Activated T-cell treated with anti-CD3 and anti-CD28 coated beads, Interleukin-2, amount 50 U/mL, for 24 hours (primary cell): ENCODE measurements around the gene CDH12.
"Not testable (repeated sequence)": the region's sequence is repeated elsewhere in the genome, so short reads cannot be mapped to it uniquely, and the experiment has no call there.

ENCODE experiments used
- DNase-seq: peaks from one replicate; pipeline ENCODE4 v3.0.0-alpha.2; 2020
- H3K27ac Mint-ChIP-seq: 2 replicates; pipeline ENCODE4 v1.8.0; 2020; ENCODE audit warnings: mild to moderate bottlenecking, mixed read lengths
- H3K27me3 Mint-ChIP-seq: 2 replicates; pipeline ENCODE4 v1.8.0; 2020; ENCODE audit warnings: mixed read lengths
- H3K36me3 Mint-ChIP-seq: 2 replicates; pipeline ENCODE4 v1.8.0; 2020; ENCODE audit warnings: low read depth, mixed read lengths
- H3K4me1 Mint-ChIP-seq: 2 replicates; pipeline ENCODE4 v1.8.0; 2020; ENCODE audit warnings: low read depth, mixed read lengths
- H3K4me3 Mint-ChIP-seq: 2 replicates; pipeline ENCODE4 v1.8.0; 2020; ENCODE audit warnings: mild to moderate bottlenecking, moderate library complexity, mixed read lengths
- H3K9me3 Mint-ChIP-seq: 2 replicates; pipeline ENCODE4 v1.8.0; 2020; ENCODE audit warnings: mixed read lengths

Gene CDH12

GRCh38 chr5:22164910-22165748 is 688.0 kb downstream of the CDH12 start:
- not testable (repeated sequence) for H3K36me3 Mint-ChIP-seq, DNase-seq, H3K4me3 Mint-ChIP-seq, H3K27me3 Mint-ChIP-seq, H3K27ac Mint-ChIP-seq, H3K4me1 Mint-ChIP-seq
- peaks cover 14% of the 10 kb centered on the region for H3K9me3 Mint-ChIP-seq

GRCh38 chr5:22156953-22157352 is 696.2 kb downstream of the CDH12 start:
- not testable (repeated sequence) for DNase-seq

GRCh38 chr5:22154779-22155178 is 698.4 kb downstream of the CDH12 start:
- not testable (repeated sequence) for H3K4me3 Mint-ChIP-seq, H3K4me1 Mint-ChIP-seq, H3K27me3 Mint-ChIP-seq, H3K36me3 Mint-ChIP-seq, DNase-seq, H3K27ac Mint-ChIP-seq, H3K9me3 Mint-ChIP-seq

More at GRCh38 chr5:22156953-22157352, 696.2 kb downstream of the CDH12 start:
- not testable (repeated sequence) for H3K27me3 Mint-ChIP-seq, H3K9me3 Mint-ChIP-seq, H3K4me3 Mint-ChIP-seq, H3K4me1 Mint-ChIP-seq, H3K27ac Mint-ChIP-seq, H3K36me3 Mint-ChIP-seq

DNA sequence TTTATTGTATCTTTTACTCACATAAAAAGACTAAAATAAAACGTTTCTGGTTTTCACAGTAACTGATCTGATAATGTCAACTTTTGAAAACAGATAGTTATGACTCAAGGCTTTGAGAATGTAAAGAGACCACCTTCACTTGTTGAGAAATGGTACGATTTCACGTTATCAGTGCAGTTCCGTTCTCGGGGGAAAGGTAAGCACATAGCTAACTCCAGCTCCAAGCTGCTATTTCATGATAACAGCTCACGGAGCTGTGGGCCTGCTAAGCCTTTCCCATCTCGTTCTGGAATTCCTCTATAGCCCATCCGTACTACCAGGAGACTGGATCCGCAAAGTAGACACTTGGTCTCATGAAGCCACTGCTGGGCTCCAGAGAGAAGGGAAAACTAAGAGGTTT is 701.3 kb downstream of the CDH12 start:
- not testable (repeated sequence) for H3K4me3 Mint-ChIP-seq, H3K36me3 Mint-ChIP-seq, H3K4me1 Mint-ChIP-seq, H3K27ac Mint-ChIP-seq, H3K27me3 Mint-ChIP-seq, H3K9me3 Mint-ChIP-seq, DNase-seq

GRCh38 chr5:22140418-22140817 is 712.7 kb downstream of the CDH12 start:
- not testable (repeated sequence) for H3K9me3 Mint-ChIP-seq, H3K27me3 Mint-ChIP-seq, H3K27ac Mint-ChIP-seq, H3K4me3 Mint-ChIP-seq, H3K4me1 Mint-ChIP-seq, DNase-seq, H3K36me3 Mint-ChIP-seq

DNA sequence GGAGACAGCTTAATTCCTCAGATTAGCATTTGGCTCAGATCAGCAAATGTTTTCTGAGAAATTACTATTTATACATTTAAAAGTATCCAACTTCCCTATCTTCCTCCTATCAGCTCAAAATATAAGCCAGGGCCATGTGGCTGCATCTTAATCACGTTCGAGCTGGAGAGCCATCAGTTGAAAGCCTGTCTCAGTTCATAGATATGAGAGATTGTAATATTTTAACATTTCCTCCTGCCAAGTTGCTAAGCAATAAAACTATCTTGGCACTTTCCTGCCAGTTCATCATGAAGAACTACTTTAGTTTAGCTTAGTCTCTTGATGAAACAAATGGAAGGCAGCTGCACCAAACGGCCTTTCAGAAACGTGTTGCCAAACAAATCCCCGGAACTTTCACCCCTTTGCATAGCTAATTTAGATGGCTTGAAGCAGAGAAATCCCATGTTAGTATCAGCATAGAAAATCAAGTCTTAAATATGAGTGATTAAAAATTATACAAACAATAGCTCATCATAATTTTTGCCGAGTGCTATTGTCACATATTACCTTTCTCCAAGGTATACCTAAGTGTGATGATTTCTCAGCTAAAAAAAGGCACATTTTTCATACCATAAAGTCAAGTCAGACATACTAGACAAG is 713.4 kb downstream of the CDH12 start:
- not testable (repeated sequence) for H3K4me1 Mint-ChIP-seq, H3K36me3 Mint-ChIP-seq, H3K9me3 Mint-ChIP-seq, H3K27ac Mint-ChIP-seq, H3K27me3 Mint-ChIP-seq, DNase-seq, H3K4me3 Mint-ChIP-seq

- Mint-ChIP-seq H3K36me3 (no peaks in the 10 kb centered on the region), H3K27ac (no peak overlapping the region), H3K4me3 (no peak overlapping the region), H3K9me3 (no peaks in the 10 kb centered on the region), H3K27me3 (no peaks in the 10 kb centered on the region), H3K4me1 (no peaks in the 10 kb centered on the region)
- no peak for DNase-seq
Measured at GRCh38 chr5:22111320-22111719, 741.8 kb downstream of the CDH12 start.

DNA sequence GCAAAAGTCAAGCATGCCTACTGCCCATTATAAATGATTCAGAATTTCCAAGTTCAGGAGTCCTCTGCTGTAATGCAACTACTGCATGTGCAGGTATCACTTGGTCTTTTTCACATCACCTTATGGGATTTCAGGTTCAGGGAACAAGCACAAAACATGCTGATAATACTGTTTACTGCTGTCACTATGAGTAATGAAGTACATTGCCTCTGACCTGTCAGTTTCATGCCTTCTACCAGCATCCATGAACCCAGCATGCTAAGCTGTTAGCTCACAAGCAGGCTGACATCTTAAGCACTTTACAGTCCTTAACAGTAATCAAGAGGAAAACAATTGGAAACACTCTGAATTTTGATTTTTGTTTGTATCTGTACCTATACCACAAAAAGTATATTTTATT is 743.8 kb downstream of the CDH12 start:
- H3K27ac Mint-ChIP-seq: no peak overlapping the region
- no peak for DNase-seq
- H3K36me3 Mint-ChIP-seq: no peaks in the 10 kb centered on the region
- no peak overlapping the region for H3K4me3 Mint-ChIP-seq
- H3K9me3 Mint-ChIP-seq: no peaks in the 10 kb centered on the region
- H3K27me3 Mint-ChIP-seq: no peaks in the 10 kb centered on the region
- H3K4me1 Mint-ChIP-seq: no peaks in the 10 kb centered on the region

- Mint-ChIP-seq H3K4me3 (no peak overlapping the region), H3K9me3 (no peaks in the 10 kb centered on the region), H3K4me1 (no peaks in the 10 kb centered on the region), H3K27ac (no peak overlapping the region), H3K36me3 (no peaks in the 10 kb centered on the region), H3K27me3 (no peaks in the 10 kb centered on the region)
- DNase-seq: no peak
Measured at GRCh38 chr5:22108545-22108944, 744.6 kb downstream of the CDH12 start.

- Mint-ChIP-seq H3K9me3 (peaks cover 5% of the 10 kb centered on the region), H3K4me3 (no peak overlapping the region), H3K27me3 (no peaks in the 10 kb centered on the region), H3K27ac (no peak overlapping the region), H3K4me1 (no peaks in the 10 kb centered on the region), H3K36me3 (no peaks in the 10 kb centered on the region)
- no peak for DNase-seq
Measured at GRCh38 chr5:22102823-22103359, 750.3 kb downstream of the CDH12 start.

- Mint-ChIP-seq H3K4me3 (no peak overlapping the region), H3K27me3 (no peaks in the 10 kb centered on the region), H3K36me3 (no peaks in the 10 kb centered on the region), H3K4me1 (no peaks in the 10 kb centered on the region), H3K27ac (no peak overlapping the region), H3K9me3 (no peaks in the 10 kb centered on the region)
- no peak for DNase-seq
Measured at GRCh38 chr5:22088517-22088916, 764.6 kb downstream of the CDH12 start.

GRCh38 chr5:22079566-22079965 is 773.6 kb downstream of the CDH12 start:
- H3K4me1 Mint-ChIP-seq: no peaks in the 10 kb centered on the region
- H3K36me3 Mint-ChIP-seq: no peaks in the 10 kb centered on the region
- no peak overlapping the region for H3K4me3 Mint-ChIP-seq
- no peak for DNase-seq
- H3K27me3 Mint-ChIP-seq: no peaks in the 10 kb centered on the region
- no peak overlapping the region for H3K27ac Mint-ChIP-seq
- H3K9me3 Mint-ChIP-seq: peaks cover 2% of the 10 kb centered on the region

- Mint-ChIP-seq H3K4me1 (no peaks in the 10 kb centered on the region), H3K27ac (no peak overlapping the region), H3K4me3 (no peak overlapping the region), H3K9me3 (peaks cover 3% of the 10 kb centered on the region), H3K27me3 (no peaks in the 10 kb centered on the region), H3K36me3 (no peaks in the 10 kb centered on the region)
- DNase-seq: no peak
Measured at GRCh38 chr5:22079002-22079401, 774.1 kb downstream of the CDH12 start.

GRCh38 chr5:22076586-22076985 is 776.6 kb downstream of the CDH12 start:
- Mint-ChIP-seq H3K27ac (no peak overlapping the region), H3K4me3 (no peak overlapping the region), H3K27me3 (no peaks in the 10 kb centered on the region), H3K4me1 (no peaks in the 10 kb centered on the region), H3K36me3 (no peaks in the 10 kb centered on the region), H3K9me3 (peaks cover 8% of the 10 kb centered on the region)
- no peak for DNase-seq

DNA sequence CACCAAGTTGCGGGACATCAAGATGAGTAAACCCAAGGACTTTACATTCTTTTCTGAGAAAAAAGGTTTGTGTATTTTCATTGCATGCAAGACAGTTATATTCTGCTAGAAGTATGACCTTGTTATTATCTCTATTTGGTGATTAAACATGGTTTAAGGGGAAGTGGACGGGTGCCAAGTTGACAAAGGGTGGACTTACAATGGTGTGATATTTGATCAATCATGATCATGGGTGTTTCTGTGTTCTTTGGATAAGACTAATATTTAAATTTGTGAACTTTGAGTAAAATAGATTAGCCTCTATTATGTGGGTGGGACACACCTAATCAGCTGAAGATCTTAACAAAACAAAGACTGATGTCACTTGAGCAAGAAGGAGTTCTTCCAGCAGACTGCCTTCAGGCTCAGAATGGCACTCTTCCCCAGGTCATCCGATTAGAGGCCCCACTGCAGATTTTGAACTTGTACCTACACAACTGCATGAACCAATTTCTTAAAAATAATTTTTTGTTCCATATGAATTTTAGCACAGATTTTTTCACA is 782.9 kb downstream of the CDH12 start:
- no peak for DNase-seq
- no peaks in the 10 kb centered on the region for H3K36me3 Mint-ChIP-seq
- no peaks in the 10 kb centered on the region for H3K27me3 Mint-ChIP-seq
- H3K9me3 Mint-ChIP-seq: peaks cover 30% of the 10 kb centered on the region
- no peak overlapping the region for H3K4me3 Mint-ChIP-seq
- H3K4me1 Mint-ChIP-seq: no peaks in the 10 kb centered on the region
- no peak overlapping the region for H3K27ac Mint-ChIP-seq
